ENCODE data around the gene TMC2. TPM values are rescaled to one million over a fixed set of nuclear protein-coding genes. Genes with fewer than 3 reads are reported as not detected.

The TMC2 gene
- total RNA-seq, 1 experiment from 2014 or later, result not detected

GRCh38 chr20:2585811-2586210 is 49.4 kb downstream of the TMC2 start:
- TF ChIP-seq TCF7L2 (IDR thresholded peaks at IDR 0.05; ENCODE audit: low read depth, low read length) (no peak), POLR2AphosphoS5 (IDR thresholded peaks at IDR 0.05; ENCODE audit: low read depth, low read length) (no peak), CTCF (IDR thresholded peaks at IDR 0.05) (no peak), SIN3A (IDR thresholded peaks at IDR 0.05; ENCODE audit: borderline replicate concordance, insufficient read depth, low read depth, low read length) (no peak)
- TF ChIP-seq, protein P1, sequence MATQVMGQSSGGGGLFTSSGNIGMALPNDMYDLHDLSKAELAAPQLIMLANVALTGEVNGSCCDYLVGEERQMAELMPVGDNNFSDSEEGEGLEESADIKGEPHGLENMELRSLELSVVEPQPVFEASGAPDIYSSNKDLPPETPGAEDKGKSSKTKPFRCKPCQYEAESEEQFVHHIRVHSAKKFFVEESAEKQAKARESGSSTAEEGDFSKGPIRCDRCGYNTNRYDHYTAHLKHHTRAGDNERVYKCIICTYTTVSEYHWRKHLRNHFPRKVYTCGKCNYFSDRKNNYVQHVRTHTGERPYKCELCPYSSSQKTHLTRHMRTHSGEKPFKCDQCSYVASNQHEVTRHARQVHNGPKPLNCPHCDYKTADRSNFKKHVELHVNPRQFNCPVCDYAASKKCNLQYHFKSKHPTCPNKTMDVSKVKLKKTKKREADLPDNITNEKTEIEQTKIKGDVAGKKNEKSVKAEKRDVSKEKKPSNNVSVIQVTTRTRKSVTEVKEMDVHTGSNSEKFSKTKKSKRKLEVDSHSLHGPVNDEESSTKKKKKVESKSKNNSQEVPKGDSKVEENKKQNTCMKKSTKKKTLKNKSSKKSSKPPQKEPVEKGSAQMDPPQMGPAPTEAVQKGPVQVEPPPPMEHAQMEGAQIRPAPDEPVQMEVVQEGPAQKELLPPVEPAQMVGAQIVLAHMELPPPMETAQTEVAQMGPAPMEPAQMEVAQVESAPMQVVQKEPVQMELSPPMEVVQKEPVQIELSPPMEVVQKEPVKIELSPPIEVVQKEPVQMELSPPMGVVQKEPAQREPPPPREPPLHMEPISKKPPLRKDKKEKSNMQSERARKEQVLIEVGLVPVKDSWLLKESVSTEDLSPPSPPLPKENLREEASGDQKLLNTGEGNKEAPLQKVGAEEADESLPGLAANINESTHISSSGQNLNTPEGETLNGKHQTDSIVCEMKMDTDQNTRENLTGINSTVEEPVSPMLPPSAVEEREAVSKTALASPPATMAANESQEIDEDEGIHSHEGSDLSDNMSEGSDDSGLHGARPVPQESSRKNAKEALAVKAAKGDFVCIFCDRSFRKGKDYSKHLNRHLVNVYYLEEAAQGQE (IDR thresholded peaks at IDR 0.05; ENCODE audit: insufficient read depth in 1 of 2, low read depth in 2 of 2, low read length in 1 of 2), result no peak
- Histone ChIP-seq H3K4me3 (ENCODE audit: low read depth in 2 of 2, low read length in 2 of 2) (no peak overlapping the region), H3K9me3 (ENCODE audit: control insufficient read depth, insufficient read depth, low read depth, low read length) (no peaks in the 10 kb centered on the region), H3K27ac (ENCODE audit: low read length) (no peak overlapping the region), H3K36me3 (ENCODE audit: control insufficient read depth, insufficient read depth, low read length) (no peaks in the 10 kb centered on the region), H3K4me1 (ENCODE audit: control insufficient read depth, insufficient read depth, low read length) (no peaks in the 10 kb centered on the region), H3K27me3 (ENCODE audit: control insufficient read depth, insufficient read depth, low read length) (peaks cover 2% of the 10 kb centered on the region)
- DNase-seq (ENCODE audit: low read depth, low spot score) (no peak), ATAC-seq (no peak)
- POLR2A ChIA-PET, result no interaction called here
- no TSS peak for BruUV-seq (replicated peaks)
- in situ Hi-C loops (cut with HindIII; ENCODE audit: low pct_unique_long_range_greater_than_20kb, low sequenced_read_pairs), result no loop called here
- CTCF ChIA-PET, result no interaction called here
- intact Hi-C loops (cut with micrococcal nuclease; ENCODE audit: unreplicated experiment), result no loop called here

DNA sequence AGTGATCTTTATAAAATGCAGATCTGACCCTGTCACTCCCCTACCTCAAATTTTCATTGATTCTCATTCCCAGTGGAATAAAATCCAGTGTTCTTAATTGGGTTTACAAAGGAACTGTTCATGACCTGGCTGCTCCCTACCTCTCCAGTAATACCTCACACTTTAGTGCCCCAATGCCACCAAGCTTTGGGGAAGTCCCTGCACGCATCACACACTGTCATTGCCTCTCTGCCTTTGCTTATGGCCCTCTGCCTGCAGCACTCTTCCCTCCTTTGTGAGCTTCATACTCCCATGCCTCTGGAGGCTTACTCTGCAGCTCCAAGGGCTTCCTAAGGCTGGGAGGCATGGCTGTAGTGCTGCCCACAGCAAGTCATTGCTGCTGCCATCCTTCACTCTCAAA is 57.4 kb downstream of the TMC2 start:
- BruUV-seq (replicated peaks), result no TSS peak
- in situ Hi-C loops (cut with HindIII; ENCODE audit: low pct_unique_long_range_greater_than_20kb, low sequenced_read_pairs) (no loop called here), intact Hi-C loops (cut with micrococcal nuclease; ENCODE audit: unreplicated experiment) (no loop called here)
- CTCF ChIA-PET, result no interaction called here
- no peaks in the 10 kb centered on the region for H3K9me3 ChIP-seq (ENCODE audit: control insufficient read depth, insufficient read depth, low read depth, low read length)
- no peak for TF ChIP-seq POLR2AphosphoS5 (IDR thresholded peaks at IDR 0.05; ENCODE audit: low read depth, low read length)
- no peak for TF ChIP-seq SIN3A (IDR thresholded peaks at IDR 0.05; ENCODE audit: borderline replicate concordance, insufficient read depth, low read depth, low read length)
- no peaks in the 10 kb centered on the region for H3K36me3 ChIP-seq (ENCODE audit: control insufficient read depth, insufficient read depth, low read length)
- H3K27ac ChIP-seq (ENCODE audit: low read length), result no peak overlapping the region
- POLR2A ChIA-PET, result no interaction called here
- no peak overlapping the region for H3K4me3 ChIP-seq (ENCODE audit: low read depth in 2 of 2, low read length in 2 of 2)
- no peak for ATAC-seq
- no peaks in the 10 kb centered on the region for H3K4me1 ChIP-seq (ENCODE audit: control insufficient read depth, insufficient read depth, low read length)
- peaks cover 2% of the 10 kb centered on the region for H3K27me3 ChIP-seq (ENCODE audit: control insufficient read depth, insufficient read depth, low read length)
- no peak for DNase-seq (ENCODE audit: low read depth, low spot score)

DNA sequence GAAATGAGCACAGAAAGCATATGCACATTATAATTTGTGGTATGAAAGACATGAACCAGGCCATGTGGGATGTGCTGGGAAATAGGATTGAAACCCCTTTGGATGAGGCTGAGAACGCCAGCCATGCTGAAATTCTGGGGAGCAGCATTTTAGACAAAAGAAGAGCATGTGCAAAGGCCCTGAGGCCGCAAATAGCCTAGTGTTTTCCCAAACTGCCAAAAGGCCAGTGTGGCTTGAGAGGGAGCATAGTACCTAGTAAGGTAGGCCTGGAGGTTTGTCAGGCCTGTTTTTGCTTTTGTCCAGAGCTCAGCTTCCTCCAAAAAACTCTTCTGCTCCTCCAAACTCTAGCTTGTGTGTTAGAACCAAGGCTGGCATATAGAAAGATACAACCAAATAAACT is 58.7 kb downstream of the TMC2 start:
- intact Hi-C loops (cut with micrococcal nuclease; ENCODE audit: unreplicated experiment) (no loop called here), in situ Hi-C loops (cut with HindIII; ENCODE audit: low pct_unique_long_range_greater_than_20kb, low sequenced_read_pairs) (no loop called here)
- Histone ChIP-seq H3K4me3 (ENCODE audit: low read depth in 2 of 2, low read length in 2 of 2) (no peak overlapping the region), H3K4me1 (ENCODE audit: control insufficient read depth, insufficient read depth, low read length) (no peaks in the 10 kb centered on the region), H3K27me3 (ENCODE audit: control insufficient read depth, insufficient read depth, low read length) (peaks cover 2% of the 10 kb centered on the region), H3K9me3 (ENCODE audit: control insufficient read depth, insufficient read depth, low read depth, low read length) (no peaks in the 10 kb centered on the region), H3K27ac (ENCODE audit: low read length) (no peak overlapping the region), H3K36me3 (ENCODE audit: control insufficient read depth, insufficient read depth, low read length) (no peaks in the 10 kb centered on the region)
- CTCF ChIA-PET, result no interaction called here
- no TSS peak for BruUV-seq (replicated peaks)
- TF ChIP-seq CTCF (IDR thresholded peaks at IDR 0.05), result no peak
- TF ChIP-seq, protein P1 (IDR thresholded peaks at IDR 0.05; ENCODE audit: insufficient read depth in 1 of 2, low read depth in 2 of 2, low read length in 1 of 2), result no peak
- TF ChIP-seq TCF7L2 (IDR thresholded peaks at IDR 0.05; ENCODE audit: low read depth, low read length), result no peak
- TF ChIP-seq SIN3A (IDR thresholded peaks at IDR 0.05; ENCODE audit: borderline replicate concordance, insufficient read depth, low read depth, low read length), result no peak
- TF ChIP-seq POLR2AphosphoS5 (IDR thresholded peaks at IDR 0.05; ENCODE audit: low read depth, low read length), result no peak
- ATAC-seq (no peak), DNase-seq (ENCODE audit: low read depth, low spot score) (no peak)
- POLR2A ChIA-PET, result no interaction called here
